K562 (cell line): Measurements from ENCODE around the gene ARL3. TPM values are rescaled to one million over a fixed set of nuclear protein-coding genes. Genes with fewer than 3 reads are reported as not detected.

Experiments
- ARID4B ChIP-seq: sonication (generic); formaldehyde crosslinking; IDR thresholded peaks from 2 replicates; pipeline ENCODE4 v1.8.0; 2022; ENCODE audit warnings: mild to moderate bottlenecking, missing genetic modification reagents
- CTCF ChIP-seq, 3 experiments: IDR thresholded peaks in 2 of 3; conservative IDR thresholded peaks in 1 of 3; 2 replicates each; pipeline ENCODE4 v1.5.1; 2011 to 2012; ENCODE audit warnings: low read length in 3 of 3, mild to moderate bottlenecking in 3 of 3, control low read depth in 2 of 3, improper control_type of control experiment in 1 of 3, inconsistent platforms in 1 of 3, low read depth in 1 of 3, mixed read lengths in 1 of 3, moderate library complexity in 1 of 3; ENCODE audit not compliant: insufficient read depth in 2 of 3
- E2F8 ChIP-seq: fragments of 450-650 bp; IDR thresholded peaks from 2 replicates; pipeline ENCODE4 v1.7.1; 2018; ENCODE audit warnings: mild to moderate bottlenecking, low read depth; ENCODE audit not compliant: partially characterized antibody
- MNT ChIP-seq, 2 experiments: fragments of 450-650 bp; conservative IDR thresholded peaks; 2 replicates each; pipeline ENCODE4 v1.6.1; 2017; ENCODE audit warnings: mild to moderate bottlenecking in 2 of 2, moderate library complexity in 2 of 2
- POLR3G ChIP-seq: IDR thresholded peaks from 2 replicates; pipeline ENCODE4 v1.6.1; 2011; ENCODE audit not compliant: insufficient read length, insufficient replicate concordance; ENCODE audit errors: extremely low read depth
- SIN3B ChIP-seq: fragments of 450-650 bp; IDR thresholded peaks from 2 replicates; pipeline ENCODE4 v1.6.1; 2017; ENCODE audit warnings: low read depth, mild to moderate bottlenecking, moderate library complexity
- SMARCB1 ChIP-seq: IDR thresholded peaks from 2 replicates; pipeline ENCODE4 v1.6.1; 2011; ENCODE audit warnings: improper control_type of control experiment, low read depth; ENCODE audit not compliant: insufficient read length
- SNRNP70 ChIP-seq: fragments of 200-400 bp; formaldehyde crosslinking; optimal IDR thresholded peaks from 2 replicates; pipeline ENCODE3; 2017; ENCODE audit warnings: low read depth, low read length
- SPI1 ChIP-seq: IDR thresholded peaks from 2 replicates; pipeline ENCODE4 v1.6.1; 2011; ENCODE audit warnings: low read depth, low read length, control low read depth, borderline replicate concordance
- TAF1 ChIP-seq: IDR thresholded peaks from 2 replicates; pipeline ENCODE4 v1.6.1; 2011; ENCODE audit warnings: mild to moderate bottlenecking, low read length, moderate library complexity; ENCODE audit not compliant: insufficient read depth, control insufficient read depth, severe bottlenecking; ENCODE audit errors: extremely low read depth
- TEAD1 ChIP-seq, 2 experiments: fragments of 450-650 bp in 1 of 2; sonication (generic) in 1 of 2; formaldehyde crosslinking; IDR thresholded peaks; 2 replicates each; pipeline versions ENCODE4 v1.4.0 to v1.8.0; 2020 to 2022; ENCODE audit warnings: mild to moderate bottlenecking in 2 of 2, missing genetic modification reagents in 1 of 2
- ZKSCAN1 ChIP-seq: fragments of 150-350 bp; IDR thresholded peaks from 2 replicates; pipeline ENCODE4 v1.6.1; 2016; ENCODE audit warnings: low read depth, low read length
- ZNF124 ChIP-seq: sonication (generic); formaldehyde crosslinking; IDR thresholded peaks from 2 replicates; pipeline ENCODE4 v1.8.1; 2022; ENCODE audit warnings: missing genetic modification reagents
- ZNF445 ChIP-seq: fragments of 250-450 bp; sonication (Bioruptor Pico); IDR thresholded peaks from 2 replicates; pipeline ENCODE4 v1.4.0; 2020; ENCODE audit warnings: low read depth, mild to moderate bottlenecking, moderate library complexity
- polyA plus RNA-seq, 8 experiments: library from polyadenylated mRNA; depleted of rRNA in 4 of 8; stranded (reverse) in 5 of 8; unstranded in 3 of 8; fragments of >200 nt; fragmentation: Nextera tagmentation in 2 of 8; fragmentation: Illumina TruSeq in 1 of 8; extraction: Ambion mirVana in 2 of 8; extraction: Trizol in 1 of 8; gene quantifications; 2 replicates each; pipeline versions ENCODE4 v1.2.1 to v1.2.3, GENCODE V29; 2011 to 2014; ENCODE audit warnings: inconsistent platforms in 1 of 8, missing spikeins in 1 of 8
- total RNA-seq, 7 experiments: library from RNA; depleted of rRNA in 6 of 7; stranded (reverse); fragments of >200 nt in 6 of 7; fragmentation: Illumina TruSeq in 2 of 7; extraction: Trizol in 2 of 7; gene quantifications; 2 replicates each; pipeline versions ENCODE4 v1.2.1 to v1.2.3, GENCODE V29; 2011 to 2021; ENCODE audit warnings: low replicate concordance in 1 of 7
- TF ChIP-seq, protein P1 (sequence below): fragments of 250-450 bp; sonication (Bioruptor Pico); IDR thresholded peaks from 2 replicates; pipeline ENCODE4 v1.9.0; 2021; ENCODE audit warnings: mild to moderate bottlenecking

ARL3 gene
- total and polyA plus RNA-seq, 9 of the 15 experiments (the other 6 are each of a cell fraction or from before 2014, with no cell fraction given), result 2.9 to 8.9 (median 4.8) TPM

DNA sequence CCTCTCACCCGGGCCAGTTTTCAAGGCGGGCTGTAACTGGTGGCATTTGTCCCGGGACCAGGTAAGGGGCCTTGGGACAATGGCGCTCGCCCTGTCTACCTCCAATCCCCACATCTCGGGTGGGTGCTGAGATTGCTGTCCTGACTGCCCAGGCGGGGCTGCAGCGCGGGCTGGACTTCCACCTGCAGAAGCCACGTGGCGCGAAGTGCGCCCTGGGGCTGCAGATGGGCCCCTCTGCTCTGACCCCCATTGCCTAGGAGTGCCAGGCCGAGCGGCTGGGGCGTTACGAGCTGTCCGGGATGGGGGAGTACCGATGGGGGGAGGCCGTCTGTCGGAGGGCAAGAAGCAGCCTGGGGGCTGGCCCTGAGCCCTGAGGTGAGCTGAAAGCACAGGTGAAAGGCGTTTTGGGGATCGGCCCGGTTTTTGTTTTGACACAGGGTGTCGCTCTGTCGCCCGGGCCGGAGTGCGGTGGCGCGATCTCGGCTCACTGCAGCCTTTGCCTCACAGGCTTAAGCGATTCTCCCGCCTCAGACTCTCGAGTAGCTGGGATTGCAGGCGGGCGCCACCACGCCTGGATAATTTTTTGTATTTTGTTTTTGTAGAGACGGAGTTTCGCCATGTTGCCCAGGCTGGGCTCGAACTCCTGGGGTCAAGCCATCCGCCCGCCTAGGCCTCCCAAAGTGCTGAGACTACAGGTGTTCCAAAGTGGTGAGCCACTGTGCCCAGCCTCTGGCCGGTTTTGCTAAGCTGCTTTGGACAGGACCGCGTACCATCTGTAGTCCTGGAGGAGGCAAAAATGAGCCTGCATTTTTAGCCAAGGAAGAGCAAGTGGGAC lies 641 bp upstream of the ARL3 start, which contains the start of gene SFXN2 (continued):
- TF ChIP-seq MNT (conservative IDR thresholded peaks at IDR 0.05), result peak; percentile 99
- no peak for TF ChIP-seq SMARCB1
- TF ChIP-seq CTCF (IDR thresholded peaks at IDR 0.05 in 2 of 3, conservative IDR thresholded peaks at IDR 0.05 in 1 of 3; ENCODE audit: insufficient read depth in 2 of 3, low read depth in 1 of 3, low read length in 3 of 3), result peak; percentile 13 to 21 (median 17); a peak in 1 of 6 replicates
- no peak for TF ChIP-seq ZNF124
- TF ChIP-seq, protein P1, sequence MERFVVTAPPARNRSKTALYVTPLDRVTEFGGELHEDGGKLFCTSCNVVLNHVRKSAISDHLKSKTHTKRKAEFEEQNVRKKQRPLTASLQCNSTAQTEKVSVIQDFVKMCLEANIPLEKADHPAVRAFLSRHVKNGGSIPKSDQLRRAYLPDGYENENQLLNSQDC (CRISPR knock-in tag), result no peak
- peak; percentile 90 for TF ChIP-seq ARID4B (CRISPR knock-in tag)
- no peak for TF ChIP-seq POLR3G
- no peak for TF ChIP-seq TAF1
- TF ChIP-seq ZNF445 (CRISPR knock-in tag), result no peak
- TF ChIP-seq ZKSCAN1, result no peak
- no peak for TF ChIP-seq SNRNP70
- TF ChIP-seq SPI1, result no peak
- no peak for TF ChIP-seq E2F8
- TF ChIP-seq TEAD1 (CRISPR knock-in tag; IDR thresholded peaks at IDR 0.05), result no peak; a peak in 1 of 4 replicates
- no peak for TF ChIP-seq SIN3B
